GM18868 (cell line): ENCODE results near the gene UQCRC1.

ENCODE experiments used
- ATAC-seq: cut with Tn5 transposase; IDR thresholded peaks from one replicate; pipeline ENCODE4 v1.9.1; 2021; ENCODE audit warnings: mild to moderate bottlenecking, moderate library complexity; ENCODE audit not compliant: unreplicated experiment

UQCRC1 gene

DNA sequence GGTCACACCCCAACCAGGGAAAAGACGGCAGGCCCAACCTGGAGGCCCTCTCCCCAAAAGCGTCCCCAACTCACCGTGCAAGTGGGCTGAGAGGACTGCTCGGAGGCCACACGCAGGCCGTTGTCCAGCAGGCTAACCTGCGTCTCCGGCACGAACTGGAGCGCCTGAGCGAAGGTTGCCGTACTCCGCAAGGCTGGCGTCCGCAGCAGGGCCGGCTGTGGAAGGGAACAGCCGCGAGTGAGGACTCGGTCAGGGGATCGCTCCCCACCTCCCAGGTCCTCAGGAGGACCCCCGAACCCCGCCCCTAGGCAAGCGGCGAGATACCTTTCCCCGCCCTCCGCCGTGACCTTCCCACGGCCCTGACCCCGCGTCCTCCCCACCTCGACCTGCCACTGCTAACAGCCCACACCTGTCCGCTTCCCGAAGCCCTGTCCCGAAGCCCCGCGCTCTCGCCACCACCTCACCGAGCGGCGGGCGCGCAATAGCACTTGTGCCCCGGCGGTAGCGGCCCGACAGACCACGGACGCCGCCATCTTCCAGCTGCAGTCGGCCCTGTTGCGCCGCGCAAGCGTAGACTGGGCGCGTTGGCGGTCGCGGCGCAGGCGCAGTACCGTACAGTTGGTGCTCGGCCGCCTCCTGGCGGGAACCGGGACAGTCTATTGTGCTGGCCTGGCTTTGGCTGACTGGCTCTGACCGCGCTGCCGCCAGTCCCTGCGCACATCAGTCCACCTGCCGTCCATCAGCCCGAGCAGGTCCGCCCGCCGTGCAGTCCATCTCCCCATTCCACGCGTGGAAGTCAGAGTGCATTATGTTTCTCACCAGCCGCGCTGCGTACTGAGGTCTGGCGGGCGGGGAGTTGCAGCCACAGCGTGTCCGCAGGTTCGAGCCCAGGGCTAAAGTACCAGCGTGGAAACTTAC, at the start of gene UQCRC1:
UQCRC1 (minus strand) TSS at position 559 of the 918 bp plus-strand sequence; CDS start at position 533, 26 bp downstream.
- peak; percentile 93 for ATAC-seq

DNA sequence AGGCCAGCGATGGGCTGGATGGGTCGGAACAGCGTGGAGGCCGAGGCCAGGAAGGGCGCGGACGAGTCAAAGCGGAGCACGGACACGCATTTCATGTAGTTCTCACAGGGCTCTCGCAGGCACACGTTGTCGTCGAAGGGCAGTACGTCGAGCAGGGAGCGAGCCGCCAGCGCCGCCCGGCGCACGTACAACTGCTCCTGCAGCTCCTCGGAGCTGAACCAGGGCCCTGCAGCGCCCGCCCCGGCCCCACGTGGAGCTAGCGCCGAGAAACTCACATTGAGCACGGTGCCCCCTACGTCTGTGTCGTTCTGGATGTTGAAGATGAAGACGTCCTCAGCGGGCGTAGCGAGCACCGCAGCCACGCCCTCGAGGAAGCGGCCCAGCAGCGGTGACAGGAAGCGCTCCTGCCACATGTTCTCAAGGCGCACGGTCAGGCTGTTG, 47.4 kb upstream of the UQCRC1 start:
- no peak for ATAC-seq

DNA sequence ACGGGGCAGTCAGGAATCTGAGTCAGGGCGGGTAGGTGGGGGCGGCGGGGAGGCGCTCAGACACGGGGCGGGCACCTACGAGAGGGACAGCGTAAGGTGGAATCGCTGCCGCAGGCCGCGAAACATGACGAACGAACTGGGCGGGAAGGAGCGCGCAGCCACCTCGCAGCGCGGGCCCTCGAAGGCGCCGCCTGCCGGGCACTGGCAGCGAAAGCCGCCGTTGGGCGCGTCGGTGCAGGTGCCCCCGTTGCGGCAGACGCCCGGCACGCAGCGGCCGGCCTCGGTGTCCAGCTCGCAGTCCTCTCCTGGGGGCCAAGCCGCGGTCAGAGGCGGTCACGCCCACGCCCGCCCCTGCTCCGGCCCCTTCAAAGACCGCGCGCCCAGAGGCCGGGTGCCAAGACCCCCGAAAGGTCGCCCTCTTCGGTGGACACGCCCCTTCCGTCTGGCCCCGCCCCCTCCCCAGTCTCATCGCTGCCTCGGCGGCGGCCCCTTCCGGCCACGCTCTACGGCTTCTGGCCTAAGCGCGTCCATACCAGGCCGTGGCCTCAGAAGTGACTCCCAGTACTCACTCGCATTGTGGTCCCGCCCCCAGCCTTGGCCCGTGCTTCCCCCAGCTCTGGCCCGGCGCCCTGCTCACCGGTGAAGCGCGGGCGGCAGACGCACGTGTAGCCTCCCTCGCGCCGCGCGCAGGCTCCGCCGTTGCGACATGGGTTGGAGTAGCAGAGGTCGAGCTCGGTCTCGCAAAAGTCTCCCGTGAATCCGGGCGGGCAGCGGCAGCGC, 46.8 kb upstream of the UQCRC1 start:
- peak; percentile 58 for ATAC-seq

- peak; percentile 12 for ATAC-seq
Measured at GRCh38 chr3:48655606-48656005, 46.2 kb upstream of the UQCRC1 start.

- no peak for ATAC-seq
Measured at GRCh38 chr3:48655063-48655462, 45.6 kb upstream of the UQCRC1 start.

DNA sequence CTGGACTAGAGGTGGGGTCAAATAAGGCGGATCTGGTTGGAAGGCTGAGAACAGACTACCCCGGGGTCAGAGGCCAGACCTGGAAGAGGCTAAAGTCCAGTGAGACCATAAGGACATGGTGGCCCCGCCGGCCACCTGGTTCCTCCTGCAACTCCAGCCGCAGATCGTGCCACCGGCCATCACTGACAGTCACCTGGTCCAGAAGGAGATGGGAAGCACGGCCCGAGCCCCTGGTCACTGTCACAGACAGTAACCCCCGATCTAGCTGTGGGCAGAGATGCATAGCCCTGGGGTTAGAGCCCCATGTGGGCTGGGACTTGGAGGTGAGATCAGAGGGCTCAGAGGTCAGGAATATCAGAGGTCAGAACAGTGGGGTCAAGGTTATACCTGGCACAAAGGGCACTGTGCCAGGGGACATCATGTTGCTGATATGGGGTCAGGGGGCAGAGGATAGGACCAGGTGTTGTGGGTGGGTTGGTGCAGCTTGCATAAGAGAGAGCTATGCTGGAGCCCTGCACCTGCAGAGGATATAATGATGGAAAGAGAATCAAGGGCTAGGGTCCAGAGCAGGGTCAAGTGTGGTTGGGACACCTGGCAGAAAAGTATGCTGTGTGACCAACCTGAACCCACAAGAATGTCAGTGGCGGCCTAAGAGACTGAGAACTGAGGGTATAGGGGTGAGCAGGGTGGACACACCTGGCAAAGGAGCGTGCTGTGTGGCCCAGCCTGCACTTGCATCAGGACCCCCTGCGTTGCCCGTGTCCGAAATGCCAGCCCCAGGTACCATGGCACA, 43.7 kb upstream of the UQCRC1 start:
- no peak for ATAC-seq

DNA sequence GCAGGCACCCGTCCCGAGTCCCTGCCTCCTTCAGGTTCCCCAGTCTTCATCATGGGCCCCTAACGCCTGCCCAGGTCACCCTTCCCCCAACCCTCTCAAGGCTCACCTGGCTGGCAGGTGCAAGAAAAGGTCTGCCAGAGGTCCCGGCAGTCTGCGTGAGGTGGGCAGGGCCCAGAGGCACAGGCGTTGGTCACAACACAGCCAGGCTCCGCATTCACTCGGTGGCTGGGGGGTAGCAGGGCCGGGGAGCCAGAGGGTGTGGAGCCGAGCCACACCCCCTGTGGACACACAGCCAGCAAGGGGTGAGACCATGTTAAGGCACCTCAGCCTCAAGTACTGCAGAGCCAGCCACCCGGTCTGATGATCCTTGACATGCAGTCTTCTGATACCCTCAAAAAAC, 42.3 kb upstream of the UQCRC1 start:
- no peak for ATAC-seq

DNA sequence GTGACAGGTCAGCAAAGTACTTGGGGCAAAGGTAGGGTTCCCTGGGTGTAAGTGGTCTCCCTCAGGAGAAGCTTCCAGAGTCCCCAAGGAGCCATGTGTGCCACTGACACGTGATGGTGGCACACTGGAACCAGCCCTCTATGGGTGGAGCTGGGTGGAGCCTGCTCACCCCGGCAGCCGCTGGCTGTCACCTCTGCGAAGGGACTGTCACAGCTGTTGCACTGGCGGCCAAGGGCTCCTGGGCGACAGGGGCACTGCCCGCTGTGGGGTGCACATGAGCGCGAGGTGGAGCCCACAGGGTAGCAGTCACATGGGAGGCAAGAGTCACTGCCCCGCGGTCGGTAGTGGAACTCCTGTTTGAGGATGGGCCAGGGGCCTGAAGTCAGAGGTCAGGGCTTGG, 41.3 kb upstream of the UQCRC1 start:
- ATAC-seq = no peak

GRCh38 chr3:48648188-48648850, 38.9 kb upstream of the UQCRC1 start:
- ATAC-seq = no peak

- ATAC-seq = no peak
Measured at GRCh38 chr3:48647714-48648113, 38.3 kb upstream of the UQCRC1 start.

- ATAC-seq = no peak
Measured at GRCh38 chr3:48644898-48645760, 35.7 kb upstream of the UQCRC1 start.

DNA sequence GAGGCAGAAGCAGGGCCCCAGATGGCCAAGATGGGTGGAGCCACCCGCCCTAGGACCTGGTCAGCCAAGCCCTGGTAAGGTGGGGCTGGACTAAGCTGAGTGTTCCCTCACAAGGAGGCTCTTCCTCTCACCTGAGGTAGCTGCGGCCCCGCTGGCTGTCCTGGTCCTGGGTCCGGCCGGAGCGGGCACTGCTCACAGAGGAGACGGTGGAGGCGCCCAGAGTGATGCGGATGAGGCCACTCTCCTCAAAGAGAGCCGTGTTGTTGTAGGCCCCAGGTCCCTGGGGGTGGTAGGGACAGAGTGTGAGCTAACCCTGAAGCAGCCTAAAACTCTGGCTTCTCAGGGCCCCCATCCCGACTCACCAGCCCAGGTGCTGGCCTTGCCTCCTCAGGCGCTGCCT, 33.2 kb upstream of the UQCRC1 start:
- ATAC-seq = no peak

- ATAC-seq = no peak
Measured at GRCh38 chr3:48641396-48641795, 31.9 kb upstream of the UQCRC1 start.

DNA sequence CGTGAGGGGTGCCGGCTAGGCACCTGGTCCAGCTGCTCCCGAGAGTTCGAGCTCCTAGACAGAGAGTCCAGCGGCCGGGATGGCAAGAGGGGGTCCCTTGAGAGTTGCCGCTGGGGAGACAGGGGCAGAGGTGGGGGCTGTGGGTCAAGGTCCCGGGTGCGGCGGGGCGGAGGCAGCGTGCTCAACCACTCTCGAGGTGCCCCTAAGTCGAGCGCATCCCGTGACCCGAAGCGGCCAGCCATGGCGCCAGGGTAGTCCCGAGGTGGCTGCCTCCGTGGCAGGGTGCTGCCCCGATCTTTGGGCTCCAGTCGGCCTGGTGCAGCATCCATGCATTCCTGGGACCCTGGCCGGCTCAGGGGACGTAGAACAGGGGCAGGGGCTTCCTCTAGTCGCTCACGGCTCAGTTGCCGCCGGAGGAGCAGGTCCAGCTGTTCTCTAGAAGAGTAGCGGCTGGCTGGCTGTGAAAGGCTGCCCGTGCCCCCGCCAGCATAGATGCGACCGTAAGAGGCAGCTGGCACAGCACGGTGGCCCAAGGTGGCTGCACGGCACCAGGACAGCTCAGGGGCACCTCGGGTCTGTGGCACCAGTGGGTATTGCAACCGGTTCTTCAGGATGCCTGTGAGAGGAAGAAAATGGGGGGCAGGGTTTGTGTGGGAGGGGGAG, 30.6 kb upstream of the UQCRC1 start:
- ATAC-seq = no peak

- ATAC-seq = no peak
Measured at GRCh38 chr3:48637305-48637704, 27.9 kb upstream of the UQCRC1 start.

GRCh38 chr3:48636149-48636655, 26.8 kb upstream of the UQCRC1 start:
- ATAC-seq = no peak

DNA sequence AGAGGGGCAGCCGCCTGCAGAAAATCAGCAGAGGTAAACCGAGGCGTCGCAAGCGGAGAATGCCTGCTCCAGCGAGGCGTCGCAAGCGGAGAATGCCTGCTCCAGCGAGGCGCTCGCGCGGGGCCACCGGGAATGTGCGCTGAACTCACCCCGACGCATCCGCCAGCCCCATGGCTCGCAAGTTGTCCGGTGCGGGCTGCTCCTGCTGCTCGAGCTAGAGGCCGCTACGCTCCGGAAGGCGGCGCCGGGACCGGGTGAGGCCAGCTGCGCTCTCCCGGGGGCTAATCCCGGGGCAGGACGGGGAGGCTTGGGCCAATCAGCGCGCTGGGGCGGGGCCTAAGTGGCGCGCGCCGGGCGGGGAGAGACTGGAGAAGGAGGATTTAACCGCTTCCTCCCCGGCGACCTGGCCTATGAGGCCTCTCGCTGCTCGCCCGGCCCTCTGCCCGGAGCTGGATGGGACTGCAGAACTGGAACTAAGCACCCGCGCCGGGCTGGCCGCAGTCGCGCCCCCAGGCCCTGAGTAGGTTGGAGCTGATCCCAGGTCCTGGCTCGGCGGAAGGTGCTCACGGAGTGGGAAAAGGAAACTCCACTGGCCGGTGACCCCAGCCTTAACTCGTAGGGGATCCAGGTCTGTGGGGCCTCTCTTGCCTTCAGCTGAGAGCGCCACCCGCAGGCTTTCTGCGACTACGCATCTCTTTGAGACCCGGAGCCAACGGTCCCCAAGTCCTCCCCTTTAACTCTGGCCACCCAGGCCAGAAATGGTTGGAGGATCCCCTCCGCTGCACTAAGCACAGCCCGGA, 26.0 kb upstream of the UQCRC1 start, which contains the start of gene SLC26A6:
SLC26A6 (minus strand) TSS at position 240 of the 800 bp plus-strand sequence; CDS start at position 172, 68 bp downstream.
- ATAC-seq = peak; percentile 91
